Measurements from ENCODE around the gene MFSD11. TPM values are rescaled to one million over a fixed set of nuclear protein-coding genes. Genes with fewer than 3 reads are reported as not detected.

The MFSD11 gene
- total and polyA plus RNA-seq, 2 of the 4 experiments (the other 2 are of a cell fraction), result 12.3 to 16.1 TPM

DNA sequence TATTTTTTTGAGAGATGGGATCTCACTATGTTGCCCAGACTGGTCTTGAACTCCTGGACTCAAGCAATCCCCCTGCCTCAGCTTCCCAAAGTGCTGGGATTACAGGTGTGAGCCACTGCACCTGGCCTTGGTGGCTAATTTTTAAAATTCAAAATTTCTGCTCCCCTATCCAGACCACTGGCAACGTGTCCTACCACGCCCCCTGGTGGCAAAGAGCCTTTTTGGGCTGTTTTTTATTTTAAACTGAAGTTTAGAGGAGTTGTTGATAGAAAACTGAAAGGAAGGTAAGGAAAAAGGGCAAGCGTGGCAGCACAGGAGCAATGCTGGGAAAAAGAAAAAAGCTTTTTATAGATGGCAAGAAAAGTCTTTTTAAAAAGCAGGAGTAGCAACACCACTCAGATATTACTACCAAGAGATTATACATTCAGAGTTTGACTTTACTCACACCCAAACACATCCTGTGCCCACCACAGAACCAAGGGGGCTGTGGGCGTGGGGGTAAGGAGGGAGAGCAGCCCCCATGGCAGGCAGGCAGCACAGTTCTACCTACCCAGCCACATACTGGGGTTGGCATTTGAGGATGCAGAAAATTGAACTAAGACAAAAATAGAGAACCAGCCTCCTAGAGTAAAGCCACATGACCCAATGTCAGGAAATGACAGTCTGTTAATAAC is 23.0 kb upstream of the MFSD11 start (continued):
- TF ChIP-seq SMC3 (IDR thresholded peaks at IDR 0.05; ENCODE audit: low read depth, low read length), result peak; percentile 59
- no peak for TF ChIP-seq MAZ (IDR thresholded peaks at IDR 0.05; ENCODE audit: borderline replicate concordance, low read depth, low read length)

- Histone ChIP-seq H3K14ac (replicated peaks; ENCODE audit: low read depth, low read length) (no peak overlapping the region; the same call in 1 of the 2 replicates), H3K9me3 (ENCODE audit: control insufficient read depth, insufficient read depth, low read length) (no peaks in the 10 kb centered on the region), H3K4me2 (ENCODE audit: low read depth, low read length) (no peak overlapping the region), H2AK5ac (ENCODE audit: low read depth, low read length) (peak overlapping the region; percentile 18; the same call in 1 of the 2 replicates), H3K4me3 (ENCODE audit: insufficient read depth, low read depth, low read length) (no peak overlapping the region), H3K18ac (ENCODE audit: low read depth, low read length) (peak overlapping the region; percentile 1; the same call in 1 of the 2 replicates), H4K20me1 (ENCODE audit: insufficient read depth, low read length) (peaks cover 41% of the 10 kb centered on the region), H3K79me1 (ENCODE audit: low read depth in 1 of 2, low read length in 2 of 2) (peaks cover 38 to 75% of the 10 kb centered on the region in 2 experiments), H3K4me1 (ENCODE audit: control insufficient read depth, insufficient read depth, low read length) (peaks cover 18% of the 10 kb centered on the region), H2BK5ac (ENCODE audit: low read depth, low read length, poor library complexity, severe bottlenecking) (peak overlapping the region; percentile 87), H2BK120ac (ENCODE audit: low read depth, low read length) (peak overlapping the region; percentile 7; the same call in 1 of the 2 replicates), H4K91ac (ENCODE audit: insufficient read depth, low read depth, low read length) (peak overlapping the region; percentile 18; the same call in 1 of the 2 replicates), H2AK9ac (replicated peaks; ENCODE audit: low read depth, low read length, poor library complexity) (no peak overlapping the region), H3K36me3 (ENCODE audit: control insufficient read depth, insufficient read depth, low read length) (peaks cover 39% of the 10 kb centered on the region), H3K27me3 (ENCODE audit: control insufficient read depth, insufficient read depth, low read length) (no peaks in the 10 kb centered on the region), H4K5ac (ENCODE audit: low read depth, low read length) (no peak overlapping the region; the same call in 1 of the 2 replicates), H3K9ac (ENCODE audit: low read depth, low read length) (no peak overlapping the region), H2AFZ (replicated peaks; ENCODE audit: low read length, poor library complexity) (no peak overlapping the region), H3K56ac (ENCODE audit: extremely low read depth, insufficient read depth, low read length) (no peak overlapping the region), H3K23ac (ENCODE audit: low read depth, low read length) (no peak overlapping the region; the same call in 1 of the 2 replicates), H4K8ac (ENCODE audit: low read depth in 2 of 2, low read length in 2 of 2) (peak overlapping the region in 1 of 2 experiments; percentile 47; a peak in 2 of 4 replicates), H3K4ac (ENCODE audit: low read depth, low read length) (peak overlapping the region; percentile 10; the same call in 1 of the 2 replicates), H2BK20ac (ENCODE audit: low read depth, low read length) (peak overlapping the region; percentile 7; the same call in 1 of the 2 replicates), H3K27ac (ENCODE audit: insufficient read depth, low read length) (peak overlapping the region; percentile 12; the same call in 1 of the 2 replicates), H3K9me1 (ENCODE audit: insufficient read depth, low read length) (peaks cover 7% of the 10 kb centered on the region), H2BK15ac (ENCODE audit: low read depth, low read length) (peak overlapping the region; percentile 8; the same call in 1 of the 3 replicates)
- TF ChIP-seq CEBPB (IDR thresholded peaks at IDR 0.05; ENCODE audit: low read depth, low read length), result no peak
- TF ChIP-seq, protein P1, sequence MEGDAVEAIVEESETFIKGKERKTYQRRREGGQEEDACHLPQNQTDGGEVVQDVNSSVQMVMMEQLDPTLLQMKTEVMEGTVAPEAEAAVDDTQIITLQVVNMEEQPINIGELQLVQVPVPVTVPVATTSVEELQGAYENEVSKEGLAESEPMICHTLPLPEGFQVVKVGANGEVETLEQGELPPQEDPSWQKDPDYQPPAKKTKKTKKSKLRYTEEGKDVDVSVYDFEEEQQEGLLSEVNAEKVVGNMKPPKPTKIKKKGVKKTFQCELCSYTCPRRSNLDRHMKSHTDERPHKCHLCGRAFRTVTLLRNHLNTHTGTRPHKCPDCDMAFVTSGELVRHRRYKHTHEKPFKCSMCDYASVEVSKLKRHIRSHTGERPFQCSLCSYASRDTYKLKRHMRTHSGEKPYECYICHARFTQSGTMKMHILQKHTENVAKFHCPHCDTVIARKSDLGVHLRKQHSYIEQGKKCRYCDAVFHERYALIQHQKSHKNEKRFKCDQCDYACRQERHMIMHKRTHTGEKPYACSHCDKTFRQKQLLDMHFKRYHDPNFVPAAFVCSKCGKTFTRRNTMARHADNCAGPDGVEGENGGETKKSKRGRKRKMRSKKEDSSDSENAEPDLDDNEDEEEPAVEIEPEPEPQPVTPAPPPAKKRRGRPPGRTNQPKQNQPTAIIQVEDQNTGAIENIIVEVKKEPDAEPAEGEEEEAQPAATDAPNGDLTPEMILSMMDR (conservative IDR thresholded peaks at IDR 0.05; ENCODE audit: low read depth, low read length), result no peak
- no peak for TF ChIP-seq MAFK (IDR thresholded peaks at IDR 0.05; ENCODE audit: low read depth, low read length)
- no peak for TF ChIP-seq CHD1 (IDR thresholded peaks at IDR 0.05; ENCODE audit: low read depth, low read length)
- no peak for TF ChIP-seq MAZ (IDR thresholded peaks at IDR 0.05; ENCODE audit: borderline replicate concordance, low read depth, low read length)
- no peak for TF ChIP-seq NFE2L2 (IDR thresholded peaks at IDR 0.05; ENCODE audit: low read depth, low read length)
- no peak for TF ChIP-seq BHLHE40 (IDR thresholded peaks at IDR 0.05; ENCODE audit: low read depth, low read length)
- TF ChIP-seq SMC3 (IDR thresholded peaks at IDR 0.05; ENCODE audit: low read depth, low read length), result no peak
- TF ChIP-seq FOS (IDR thresholded peaks at IDR 0.05; ENCODE audit: low read depth, low read length), result no peak
- TF ChIP-seq, protein P2, sequence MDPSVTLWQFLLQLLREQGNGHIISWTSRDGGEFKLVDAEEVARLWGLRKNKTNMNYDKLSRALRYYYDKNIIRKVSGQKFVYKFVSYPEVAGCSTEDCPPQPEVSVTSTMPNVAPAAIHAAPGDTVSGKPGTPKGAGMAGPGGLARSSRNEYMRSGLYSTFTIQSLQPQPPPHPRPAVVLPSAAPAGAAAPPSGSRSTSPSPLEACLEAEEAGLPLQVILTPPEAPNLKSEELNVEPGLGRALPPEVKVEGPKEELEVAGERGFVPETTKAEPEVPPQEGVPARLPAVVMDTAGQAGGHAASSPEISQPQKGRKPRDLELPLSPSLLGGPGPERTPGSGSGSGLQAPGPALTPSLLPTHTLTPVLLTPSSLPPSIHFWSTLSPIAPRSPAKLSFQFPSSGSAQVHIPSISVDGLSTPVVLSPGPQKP (IDR thresholded peaks at IDR 0.05; ENCODE audit: borderline replicate concordance, low read depth, low read length), result no peak
- intact Hi-C loops (cut with micrococcal nuclease), result loop anchor here (2.0 kb wide), 1 partner anchor 193 kb away; no protein-coding TSS in a partner anchor
- DNase-seq (no peak), ATAC-seq (ENCODE audit: low read depth) (no peak)
- no CpG with 5 or more reads among the region's 2 CpGs for WGBS, 2 experiments (ENCODE audit: extremely low coverage in 2 of 2, insufficient read length in 1 of 2)
- dilution Hi-C loops (cut with HindIII; ENCODE audit: low sequenced_read_pairs, unreplicated experiment), result no loop called here
- ChIA-PET POLR2A (ENCODE audit: unreplicated experiment) (no interaction called here), CTCF (interaction anchor here (0.6 kb wide), 1 partner anchor 1629 kb away, joined by 3 read pairs; no protein-coding TSS in a partner anchor)
- no TSS peak for BruUV-seq (replicated peaks)
- in situ Hi-C loops (cut with MboI; ENCODE audit: low sequenced_read_pairs), result no loop called here
Observed at GRCh38 chr17:76715496-76715830, 22.5 kb upstream of the MFSD11 start.

All from IMR-90 (cell line).